ENCODE data around the gene FNDC1.

FNDC1 gene

GRCh38 chr6:159163901-159164370 lies 5.3 kb upstream of the FNDC1 start:
- no peak for DNase-seq

GRCh38 chr6:159168536-159169192 lies 536 bp upstream of the FNDC1 start:
- no peak for DNase-seq

- peak; percentile 23 for DNase-seq
These were observed 545 bp downstream of the FNDC1 start for GRCh38 chr6:159169557-159170332.

- DNase-seq: no peak
These were observed 1.1 kb downstream of the FNDC1 start for GRCh38 chr6:159170333-159170672.

GRCh38 chr6:159170999-159171712 lies 2.0 kb downstream of the FNDC1 start:
- no peak for DNase-seq

- no peak for DNase-seq
These were observed 2.9 kb downstream of the FNDC1 start for GRCh38 chr6:159172091-159172491.

- peak; percentile 78 for DNase-seq
These were observed 5.2 kb downstream of the FNDC1 start for GRCh38 chr6:159174263-159174969.

GRCh38 chr6:159176913-159177312 lies 7.7 kb downstream of the FNDC1 start:
- DNase-seq: no peak

- DNase-seq: no peak
These were observed 9.6 kb downstream of the FNDC1 start for GRCh38 chr6:159178847-159179246.

GRCh38 chr6:159180001-159180400 lies 10.8 kb downstream of the FNDC1 start:
- no peak for DNase-seq

GRCh38 chr6:159181914-159182313 lies 12.7 kb downstream of the FNDC1 start:
- DNase-seq: no peak

GRCh38 chr6:159184559-159184958 lies 15.4 kb downstream of the FNDC1 start:
- no peak for DNase-seq

GRCh38 chr6:159190460-159190859 lies 21.3 kb downstream of the FNDC1 start:
- DNase-seq: no peak

GRCh38 chr6:159193923-159194322 lies 24.7 kb downstream of the FNDC1 start:
- DNase-seq: no peak

- no peak for DNase-seq
These were observed 25.2 kb downstream of the FNDC1 start for GRCh38 chr6:159194421-159194820.

GRCh38 chr6:159196430-159196975 lies 27.3 kb downstream of the FNDC1 start:
- no peak for DNase-seq

GRCh38 chr6:159197251-159197650 lies 28.1 kb downstream of the FNDC1 start:
- no peak for DNase-seq

- DNase-seq: no peak
These were observed 32.1 kb downstream of the FNDC1 start for GRCh38 chr6:159201336-159201735.

- no peak for DNase-seq
These were observed 34.3 kb downstream of the FNDC1 start for GRCh38 chr6:159203304-159204005.

GRCh38 chr6:159204605-159205004 lies 35.4 kb downstream of the FNDC1 start:
- DNase-seq: no peak

- DNase-seq: no peak
These were observed 42.8 kb downstream of the FNDC1 start for GRCh38 chr6:159212028-159212427.
